SK-N-SH (cell line): ENCODE data around the gene MRPL40. TPM values are rescaled to one million over a fixed set of nuclear protein-coding genes. Genes with fewer than 3 reads are reported as not detected.

ENCODE experiments used
- CTCF ChIA-PET: fragments of 300-600, 350-600 bp; formaldehyde crosslinking; extraction: SDS; loops from one replicate; lab custom pipeline; 2021; lab: Yijun Ruan, JAX
- POLR2A ChIA-PET: fragments of 350-600 bp; sonication (Branson Sonifier 250); formaldehyde crosslinking; extraction: SDS; loops from one replicate; lab custom pipeline; 2020; ENCODE audit warnings: antibody characterized with exemption, inconsistent platforms; lab: Yijun Ruan, JAX
- DNase-seq: peaks from one replicate; pipeline ENCODE4 v3.0.0; 2012
- H2AFZ ChIP-seq: fragments of 200-600 bp; sonication (generic); 2 replicates; pipeline ENCODE4 v1.8.1; 2016; ENCODE audit warnings: antibody characterized with exemption, mild to moderate bottlenecking, low read depth
- H3F3A ChIP-seq: fragments of 200-600 bp; sonication (generic); replicated peaks from 2 replicates; pipeline ENCODE3; 2016; ENCODE audit warnings: antibody characterized with exemption, mild to moderate bottlenecking; ENCODE audit not compliant: insufficient read depth
- H3K27ac ChIP-seq, 2 experiments: fragments of 200-500 bp in 1 of 2; fragments of 200-600 bp in 1 of 2; sonication (Bioruptor generic) in 1 of 2; sonication (generic), shearing (Covaris generic) in 1 of 2; 2 replicates each; pipeline versions ENCODE4 v1.5.1 to v1.6.1; 2014 to 2016; ENCODE audit warnings: low read depth in 2 of 2, inconsistent platforms in 1 of 2, low read length in 1 of 2, mild to moderate bottlenecking in 1 of 2, mixed read lengths in 1 of 2
- H3K27me3 ChIP-seq: fragments of 200-600 bp; sonication (generic), shearing (Covaris generic); 2 replicates; pipeline ENCODE4 v1.6.1; 2016; ENCODE audit warnings: mixed run types; ENCODE audit not compliant: insufficient read depth
- H3K36me3 ChIP-seq, 2 experiments: fragments of 200-500 bp in 1 of 2; fragments of 200-600 bp in 1 of 2; sonication (Bioruptor generic) in 1 of 2; sonication (generic) in 1 of 2; replicated peaks in 1 of 2; 2 replicates each; pipeline versions ENCODE3 to v1.5.1; 2014 to 2016; ENCODE audit warnings: low read length in 1 of 2, mild to moderate bottlenecking in 1 of 2; ENCODE audit not compliant: insufficient read depth in 2 of 2, control insufficient read depth in 1 of 2
- H3K4me1 ChIP-seq, 2 experiments: fragments of 200-500 bp in 1 of 2; fragments of 200-600 bp in 1 of 2; sonication (Bioruptor generic) in 1 of 2; sonication (generic), shearing (Covaris generic) in 1 of 2; 2 replicates each; pipeline versions ENCODE4 v1.5.1 to v1.6.1; 2014 to 2016; ENCODE audit warnings: low read depth in 1 of 2, low read length in 1 of 2, mixed run types in 1 of 2; ENCODE audit not compliant: insufficient read depth in 2 of 2, control insufficient read depth in 1 of 2
- H3K4me2 ChIP-seq: fragments of 200-600 bp; sonication (generic), shearing (Covaris generic); 2 replicates; pipeline ENCODE4 v1.6.1; 2017; ENCODE audit warnings: mixed run types
- H3K4me3 ChIP-seq, 2 experiments: fragments of 200-500 bp in 1 of 2; fragments of 200-600 bp in 1 of 2; sonication (Bioruptor generic) in 1 of 2; sonication (generic), shearing (Covaris generic) in 1 of 2; 2 replicates each; pipeline versions ENCODE4 v1.5.1 to v1.8.1; 2014 to 2016; ENCODE audit warnings: low read depth in 2 of 2, inconsistent platforms in 1 of 2, low read length in 1 of 2, mild to moderate bottlenecking in 1 of 2, mixed read lengths in 1 of 2, moderate library complexity in 1 of 2
- H3K79me2 ChIP-seq: fragments of 200-600 bp; sonication (generic); 2 replicates; pipeline ENCODE4 v1.8.1; 2017; ENCODE audit warnings: mild to moderate bottlenecking; ENCODE audit not compliant: insufficient read depth
- H3K9ac ChIP-seq: fragments of 200-600 bp; sonication (generic); 2 replicates; pipeline ENCODE4 v1.6.1; 2017; ENCODE audit warnings: mixed run types
- H3K9me2 ChIP-seq: fragments of 200-600 bp; sonication (generic); 2 replicates; pipeline ENCODE4 v1.6.1; 2017; ENCODE audit warnings: mixed run types
- H3K9me3 ChIP-seq: fragments of 200-600 bp; sonication (generic); 2 replicates; pipeline ENCODE4 v1.6.1; 2017; ENCODE audit warnings: mixed run types, mild to moderate bottlenecking, moderate library complexity
- H4K20me1 ChIP-seq: fragments of 200-600 bp; sonication (generic); 2 replicates; pipeline ENCODE4 v1.6.1; 2017; ENCODE audit warnings: mild to moderate bottlenecking, mixed run types; ENCODE audit not compliant: insufficient read depth
- CHD2 ChIP-seq: fragments of 150-350 bp; IDR thresholded peaks from 2 replicates; pipeline ENCODE4 v1.6.1; 2018; ENCODE audit warnings: low read length; ENCODE audit not compliant: partially characterized antibody
- EZH2phosphoT487 ChIP-seq: fragments of 200-600 bp; sonication (generic); IDR thresholded peaks from 2 replicates; pipeline ENCODE4 v1.6.1; 2017; ENCODE audit warnings: low read depth, mixed run types, mild to moderate bottlenecking, antibody characterized with exemption, moderate library complexity, borderline replicate concordance
- FOXJ3 ChIP-seq: sonication (generic); formaldehyde crosslinking; IDR thresholded peaks from 2 replicates; pipeline ENCODE4 v1.5.1; 2020; ENCODE audit warnings: mild to moderate bottlenecking, missing genetic modification reagents
- FOXM1 ChIP-seq: IDR thresholded peaks from 2 replicates; pipeline ENCODE4 v1.4.0; 2012; ENCODE audit warnings: low read depth, mild to moderate bottlenecking
- NRF1 ChIP-seq: IDR thresholded peaks from 2 replicates; pipeline ENCODE4 v1.6.1; 2012; ENCODE audit warnings: low read depth, mild to moderate bottlenecking, low read length
- POLR2AphosphoS5 ChIP-seq: IDR thresholded peaks from 2 replicates; pipeline ENCODE4 v1.6.1; 2012; ENCODE audit warnings: low read depth, low read length
- RCOR1 ChIP-seq: fragments of 150-350 bp; IDR thresholded peaks from 2 replicates; pipeline ENCODE4 v1.6.1; 2017; ENCODE audit warnings: antibody characterized with exemption, low read length
- RFX5 ChIP-seq: IDR thresholded peaks from 2 replicates; pipeline ENCODE4 v1.6.1; 2012; ENCODE audit warnings: mild to moderate bottlenecking, improper control_type of control experiment, low read length
- RXRA ChIP-seq: IDR thresholded peaks from 2 replicates; pipeline ENCODE4 v1.4.0; 2012; ENCODE audit warnings: low read depth, mild to moderate bottlenecking, borderline replicate concordance
- SIN3A ChIP-seq: IDR thresholded peaks from 2 replicates; pipeline ENCODE4 v1.6.1; 2012; ENCODE audit warnings: low read depth, mild to moderate bottlenecking, low read length, moderate library complexity, borderline replicate concordance
- TAF1 ChIP-seq: IDR thresholded peaks from 2 replicates; pipeline ENCODE4 v1.6.1; 2012; ENCODE audit warnings: low read depth, mild to moderate bottlenecking, low read length, moderate library complexity, borderline replicate concordance
- TCF12 ChIP-seq: IDR thresholded peaks from 2 replicates; pipeline ENCODE4 v1.4.0; 2012
- YY1 ChIP-seq: IDR thresholded peaks from 2 replicates; pipeline ENCODE4 v1.4.0; 2012; ENCODE audit warnings: low read depth, mild to moderate bottlenecking
- WGBS: methylation state at CpG from one replicate; pipeline ENCODE4 v1.1.6; 2017; ENCODE audit warnings: low lambda C conversion rate; 5-methylcytosine and 5-hydroxymethylcytosine counted together
- polyA plus RNA-seq, 3 experiments: library from polyadenylated mRNA; depleted of rRNA; stranded (reverse); fragments of >200 nt; gene quantifications; 2 replicates each; pipeline ENCODE4 v1.2.3, GENCODE V29; 2012
- TF ChIP-seq, protein P1 (sequence below): IDR thresholded peaks from 2 replicates; pipeline ENCODE4 v1.6.1; 2012; ENCODE audit warnings: mild to moderate bottlenecking, low read depth, low read length, moderate library complexity
- TF ChIP-seq, protein P2 (sequence below): IDR thresholded peaks from 2 replicates; pipeline ENCODE4 v1.4.0; 2012; ENCODE audit warnings: low read depth, borderline replicate concordance
- TF ChIP-seq, protein P3 (sequence below): IDR thresholded peaks from 2 replicates; pipeline ENCODE4 v1.4.0; 2012; ENCODE audit warnings: low read depth
- TF ChIP-seq, protein P4 (sequence below): IDR thresholded peaks from 2 replicates; pipeline ENCODE4; 2012
- TF ChIP-seq, protein P5 (sequence below): fragments of 150-350 bp; IDR thresholded peaks from 2 replicates; pipeline ENCODE4 v1.6.1; 2017; ENCODE audit warnings: antibody characterized with exemption, low read length, low read depth, borderline replicate concordance
- TF ChIP-seq, protein P6 (sequence below): IDR thresholded peaks from 2 replicates; pipeline ENCODE4 v1.4.0; 2012; ENCODE audit warnings: low read depth, borderline replicate concordance

Gene MRPL40
- polyA plus RNA-seq, 1 of the 3 experiments (the other 2 are of a cell fraction) = 34.9 TPM

DNA sequence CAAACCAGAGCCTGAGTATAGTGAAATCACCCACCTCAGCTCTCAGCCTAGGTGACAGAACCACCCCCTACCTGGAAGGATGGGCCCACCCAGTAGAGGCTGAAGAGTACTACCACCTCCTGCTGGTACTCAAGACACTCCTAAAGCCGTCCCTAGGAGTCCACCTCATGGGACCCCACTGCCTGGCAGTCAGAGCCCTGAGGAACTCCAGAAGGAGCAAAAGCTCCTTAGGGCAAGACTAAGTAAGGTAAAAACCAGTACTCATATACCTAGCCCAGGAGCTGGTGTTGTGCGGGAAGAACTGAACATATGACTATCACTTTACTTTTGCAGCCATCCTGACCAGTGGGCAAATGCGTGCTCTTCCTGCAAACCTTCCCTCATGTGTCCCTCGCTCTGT, 37.1 kb upstream of the MRPL40 start:
- POLR2A ChIA-PET = no interaction called here
- Histone ChIP-seq H3K9me2 (no peaks in the 10 kb centered on the region), H4K20me1 (no peaks in the 10 kb centered on the region), H3K79me2 (no peaks in the 10 kb centered on the region), H3K9me3 (no peaks in the 10 kb centered on the region)
- WGBS = 97% methylated on average over 3 of the region's 4 CpGs
- no peak for TF ChIP-seq RFX5
- TF ChIP-seq EZH2phosphoT487 = no peak
- no peak for TF ChIP-seq FOXJ3 (CRISPR knock-in tag)
- TF ChIP-seq FOXM1 = no peak
- no peak for TF ChIP-seq YY1
- TF ChIP-seq TAF1 = no peak
- TF ChIP-seq RCOR1 = no peak
- TF ChIP-seq CHD2 = no peak
- TF ChIP-seq, protein P1, sequence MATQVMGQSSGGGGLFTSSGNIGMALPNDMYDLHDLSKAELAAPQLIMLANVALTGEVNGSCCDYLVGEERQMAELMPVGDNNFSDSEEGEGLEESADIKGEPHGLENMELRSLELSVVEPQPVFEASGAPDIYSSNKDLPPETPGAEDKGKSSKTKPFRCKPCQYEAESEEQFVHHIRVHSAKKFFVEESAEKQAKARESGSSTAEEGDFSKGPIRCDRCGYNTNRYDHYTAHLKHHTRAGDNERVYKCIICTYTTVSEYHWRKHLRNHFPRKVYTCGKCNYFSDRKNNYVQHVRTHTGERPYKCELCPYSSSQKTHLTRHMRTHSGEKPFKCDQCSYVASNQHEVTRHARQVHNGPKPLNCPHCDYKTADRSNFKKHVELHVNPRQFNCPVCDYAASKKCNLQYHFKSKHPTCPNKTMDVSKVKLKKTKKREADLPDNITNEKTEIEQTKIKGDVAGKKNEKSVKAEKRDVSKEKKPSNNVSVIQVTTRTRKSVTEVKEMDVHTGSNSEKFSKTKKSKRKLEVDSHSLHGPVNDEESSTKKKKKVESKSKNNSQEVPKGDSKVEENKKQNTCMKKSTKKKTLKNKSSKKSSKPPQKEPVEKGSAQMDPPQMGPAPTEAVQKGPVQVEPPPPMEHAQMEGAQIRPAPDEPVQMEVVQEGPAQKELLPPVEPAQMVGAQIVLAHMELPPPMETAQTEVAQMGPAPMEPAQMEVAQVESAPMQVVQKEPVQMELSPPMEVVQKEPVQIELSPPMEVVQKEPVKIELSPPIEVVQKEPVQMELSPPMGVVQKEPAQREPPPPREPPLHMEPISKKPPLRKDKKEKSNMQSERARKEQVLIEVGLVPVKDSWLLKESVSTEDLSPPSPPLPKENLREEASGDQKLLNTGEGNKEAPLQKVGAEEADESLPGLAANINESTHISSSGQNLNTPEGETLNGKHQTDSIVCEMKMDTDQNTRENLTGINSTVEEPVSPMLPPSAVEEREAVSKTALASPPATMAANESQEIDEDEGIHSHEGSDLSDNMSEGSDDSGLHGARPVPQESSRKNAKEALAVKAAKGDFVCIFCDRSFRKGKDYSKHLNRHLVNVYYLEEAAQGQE = no peak
- TF ChIP-seq NRF1 = no peak
- no peak for TF ChIP-seq SIN3A
- TF ChIP-seq TCF12 = no peak
- TF ChIP-seq, protein P2, sequence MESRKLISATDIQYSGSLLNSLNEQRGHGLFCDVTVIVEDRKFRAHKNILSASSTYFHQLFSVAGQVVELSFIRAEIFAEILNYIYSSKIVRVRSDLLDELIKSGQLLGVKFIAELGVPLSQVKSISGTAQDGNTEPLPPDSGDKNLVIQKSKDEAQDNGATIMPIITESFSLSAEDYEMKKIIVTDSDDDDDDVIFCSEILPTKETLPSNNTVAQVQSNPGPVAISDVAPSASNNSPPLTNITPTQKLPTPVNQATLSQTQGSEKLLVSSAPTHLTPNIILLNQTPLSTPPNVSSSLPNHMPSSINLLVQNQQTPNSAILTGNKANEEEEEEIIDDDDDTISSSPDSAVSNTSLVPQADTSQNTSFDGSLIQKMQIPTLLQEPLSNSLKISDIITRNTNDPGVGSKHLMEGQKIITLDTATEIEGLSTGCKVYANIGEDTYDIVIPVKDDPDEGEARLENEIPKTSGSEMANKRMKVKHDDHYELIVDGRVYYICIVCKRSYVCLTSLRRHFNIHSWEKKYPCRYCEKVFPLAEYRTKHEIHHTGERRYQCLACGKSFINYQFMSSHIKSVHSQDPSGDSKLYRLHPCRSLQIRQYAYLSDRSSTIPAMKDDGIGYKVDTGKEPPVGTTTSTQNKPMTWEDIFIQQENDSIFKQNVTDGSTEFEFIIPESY = no peak
- no peak for TF ChIP-seq RXRA
- TF ChIP-seq POLR2AphosphoS5 = no peak
- TF ChIP-seq, protein P3, sequence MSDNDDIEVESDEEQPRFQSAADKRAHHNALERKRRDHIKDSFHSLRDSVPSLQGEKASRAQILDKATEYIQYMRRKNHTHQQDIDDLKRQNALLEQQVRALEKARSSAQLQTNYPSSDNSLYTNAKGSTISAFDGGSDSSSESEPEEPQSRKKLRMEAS = no peak
- TF ChIP-seq, protein P4, sequence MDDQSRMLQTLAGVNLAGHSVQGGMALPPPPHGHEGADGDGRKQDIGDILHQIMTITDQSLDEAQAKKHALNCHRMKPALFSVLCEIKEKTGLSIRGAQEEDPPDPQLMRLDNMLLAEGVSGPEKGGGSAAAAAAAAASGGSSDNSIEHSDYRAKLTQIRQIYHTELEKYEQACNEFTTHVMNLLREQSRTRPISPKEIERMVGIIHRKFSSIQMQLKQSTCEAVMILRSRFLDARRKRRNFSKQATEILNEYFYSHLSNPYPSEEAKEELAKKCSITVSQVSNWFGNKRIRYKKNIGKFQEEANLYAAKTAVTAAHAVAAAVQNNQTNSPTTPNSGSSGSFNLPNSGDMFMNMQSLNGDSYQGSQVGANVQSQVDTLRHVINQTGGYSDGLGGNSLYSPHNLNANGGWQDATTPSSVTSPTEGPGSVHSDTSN = no peak
- TF ChIP-seq, protein P5, sequence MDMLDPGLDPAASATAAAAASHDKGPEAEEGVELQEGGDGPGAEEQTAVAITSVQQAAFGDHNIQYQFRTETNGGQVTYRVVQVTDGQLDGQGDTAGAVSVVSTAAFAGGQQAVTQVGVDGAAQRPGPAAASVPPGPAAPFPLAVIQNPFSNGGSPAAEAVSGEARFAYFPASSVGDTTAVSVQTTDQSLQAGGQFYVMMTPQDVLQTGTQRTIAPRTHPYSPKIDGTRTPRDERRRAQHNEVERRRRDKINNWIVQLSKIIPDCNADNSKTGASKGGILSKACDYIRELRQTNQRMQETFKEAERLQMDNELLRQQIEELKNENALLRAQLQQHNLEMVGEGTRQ = no peak
- TF ChIP-seq, protein P6, sequence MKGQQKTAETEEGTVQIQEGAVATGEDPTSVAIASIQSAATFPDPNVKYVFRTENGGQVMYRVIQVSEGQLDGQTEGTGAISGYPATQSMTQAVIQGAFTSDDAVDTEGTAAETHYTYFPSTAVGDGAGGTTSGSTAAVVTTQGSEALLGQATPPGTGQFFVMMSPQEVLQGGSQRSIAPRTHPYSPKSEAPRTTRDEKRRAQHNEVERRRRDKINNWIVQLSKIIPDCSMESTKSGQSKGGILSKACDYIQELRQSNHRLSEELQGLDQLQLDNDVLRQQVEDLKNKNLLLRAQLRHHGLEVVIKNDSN = no peak
- TF ChIP-seq, all 33 proteins: peak for 0
- H3K36me3 ChIP-seq = peaks cover 43 to 72% of the 10 kb centered on the region in 2 experiments
- no peak overlapping the region for H2AFZ ChIP-seq
- H3K27ac ChIP-seq = no peak overlapping the region
- no peak overlapping the region for H3K4me3 ChIP-seq
- H3K9ac ChIP-seq = no peak overlapping the region
- H3K4me2 ChIP-seq = no peak overlapping the region
- H3F3A ChIP-seq = no peaks in the 10 kb centered on the region
- no peaks in the 10 kb centered on the region for H3K4me1 ChIP-seq
- no peak for DNase-seq
- H3K27me3 ChIP-seq = no peaks in the 10 kb centered on the region
- CTCF ChIA-PET = interaction anchor here (1.4 to 2.8 kb wide), 3 partner anchors 12 to 96 kb away, joined by 3 to 9 read pairs (median 7); no protein-coding TSS in a partner anchor
